Endothelial cell (in vitro differentiated cells): ENCODE results near the gene KCNK18. TPM values are rescaled to one million over a fixed set of nuclear protein-coding genes. Genes with fewer than 3 reads are reported as not detected.
A peak's percentile ranks its signal among the peaks of the same experiment; 100 is the strongest.
"Not testable (repeated sequence)": the region's sequence is repeated elsewhere in the genome, so short reads cannot be mapped to it uniquely, and the experiment has no call there.

Experiments
- DNase-seq: peaks from one replicate; pipeline ENCODE4 v3.0.0; 2021; ENCODE audit warnings: low spot score
- H3K27ac Mint-ChIP-seq: one replicate; pipeline ENCODE4 v1.8.0; 2021; ENCODE audit warnings: mixed read lengths, inconsistent platforms; ENCODE audit not compliant: unreplicated experiment
- H3K27me3 Mint-ChIP-seq: one replicate; pipeline ENCODE4 v1.8.0; 2021; ENCODE audit warnings: mild to moderate bottlenecking, moderate library complexity, mixed read lengths, inconsistent platforms; ENCODE audit not compliant: unreplicated experiment
- H3K36me3 Mint-ChIP-seq: one replicate; pipeline ENCODE4 v1.8.0; 2021; ENCODE audit warnings: mild to moderate bottlenecking, low read depth, mixed read lengths, inconsistent platforms; ENCODE audit not compliant: unreplicated experiment
- H3K4me1 Mint-ChIP-seq: one replicate; pipeline ENCODE4 v1.8.0; 2021; ENCODE audit warnings: mild to moderate bottlenecking, mixed read lengths, inconsistent platforms; ENCODE audit not compliant: unreplicated experiment
- H3K4me3 Mint-ChIP-seq: one replicate; pipeline ENCODE4 v1.8.0; 2021; ENCODE audit warnings: mild to moderate bottlenecking, mixed read lengths, inconsistent platforms; ENCODE audit not compliant: unreplicated experiment
- H3K9me3 Mint-ChIP-seq: one replicate; pipeline ENCODE4 v1.8.0; 2021; ENCODE audit warnings: mixed read lengths, inconsistent platforms; ENCODE audit not compliant: unreplicated experiment
- CTCF ChIP-seq: fragments of 200-600 bp; sonication (generic); IDR thresholded peaks from one replicate; pipeline ENCODE4 v1.5.0; 2021; ENCODE audit warnings: antibody characterized with exemption; ENCODE audit not compliant: unreplicated experiment
- total RNA-seq: library from RNA; stranded (reverse); fragmentation: NEBNext Ultra II Directional; extraction: Animal tissue kit (Norgen Biotek cat#: 25700); gene quantifications from one replicate; pipeline ENCODE4 v1.2.1, GENCODE V29; 2021; ENCODE audit not compliant: unreplicated experiment

The KCNK18 gene
- total RNA-seq, 1 donor from 2014 or later: 0.31 TPM

GRCh38 chr10:117184296-117184695 is 13.0 kb upstream of the KCNK18 start:
- peaks cover 22% of the 10 kb centered on the region for H3K4me1 Mint-ChIP-seq
- no peak overlapping the region for H3K4me3 Mint-ChIP-seq
- H3K9me3 Mint-ChIP-seq: no peaks in the 10 kb centered on the region
- peaks cover 3% of the 10 kb centered on the region for H3K27me3 Mint-ChIP-seq
- no peaks in the 10 kb centered on the region for H3K36me3 Mint-ChIP-seq
- no peak for TF ChIP-seq CTCF
- no peak for DNase-seq
- no peak overlapping the region for H3K27ac Mint-ChIP-seq

GRCh38 chr10:117184821-117185220 is 12.5 kb upstream of the KCNK18 start:
- no peaks in the 10 kb centered on the region for H3K36me3 Mint-ChIP-seq
- no peak for DNase-seq
- H3K4me1 Mint-ChIP-seq: peaks cover 22% of the 10 kb centered on the region
- peaks cover 3% of the 10 kb centered on the region for H3K27me3 Mint-ChIP-seq
- no peak for TF ChIP-seq CTCF
- H3K4me3 Mint-ChIP-seq: no peak overlapping the region
- H3K27ac Mint-ChIP-seq: no peak overlapping the region
- H3K9me3 Mint-ChIP-seq: no peaks in the 10 kb centered on the region

GRCh38 chr10:117185817-117186216 is 11.5 kb upstream of the KCNK18 start:
- H3K4me3 Mint-ChIP-seq, H3K27ac Mint-ChIP-seq, H3K9me3 Mint-ChIP-seq, H3K36me3 Mint-ChIP-seq, H3K27me3 Mint-ChIP-seq, DNase-seq: not testable (repeated sequence)
- peaks cover 22% of the 10 kb centered on the region for H3K4me1 Mint-ChIP-seq

- no peaks in the 10 kb centered on the region for H3K27me3 Mint-ChIP-seq
- H3K9me3 Mint-ChIP-seq: no peaks in the 10 kb centered on the region
- peaks cover 22% of the 10 kb centered on the region for H3K4me1 Mint-ChIP-seq
- no peak for TF ChIP-seq CTCF
- H3K27ac Mint-ChIP-seq: peak overlapping the region; percentile 50
- DNase-seq: no peak
- H3K4me3 Mint-ChIP-seq: no peak overlapping the region
- H3K36me3 Mint-ChIP-seq: no peaks in the 10 kb centered on the region
Measured at GRCh38 chr10:117186832-117187615, 10.3 kb upstream of the KCNK18 start.

- DNase-seq: no peak
- no peaks in the 10 kb centered on the region for H3K27me3 Mint-ChIP-seq
- no peak overlapping the region for H3K27ac Mint-ChIP-seq
- no peaks in the 10 kb centered on the region for H3K9me3 Mint-ChIP-seq
- no peak overlapping the region for H3K4me3 Mint-ChIP-seq
- peaks cover 18% of the 10 kb centered on the region for H3K4me1 Mint-ChIP-seq
- H3K36me3 Mint-ChIP-seq: no peaks in the 10 kb centered on the region
- no peak for TF ChIP-seq CTCF
Measured at GRCh38 chr10:117188371-117188770, 8.9 kb upstream of the KCNK18 start.
